ENCODE data around the gene ARSI.

DNA sequence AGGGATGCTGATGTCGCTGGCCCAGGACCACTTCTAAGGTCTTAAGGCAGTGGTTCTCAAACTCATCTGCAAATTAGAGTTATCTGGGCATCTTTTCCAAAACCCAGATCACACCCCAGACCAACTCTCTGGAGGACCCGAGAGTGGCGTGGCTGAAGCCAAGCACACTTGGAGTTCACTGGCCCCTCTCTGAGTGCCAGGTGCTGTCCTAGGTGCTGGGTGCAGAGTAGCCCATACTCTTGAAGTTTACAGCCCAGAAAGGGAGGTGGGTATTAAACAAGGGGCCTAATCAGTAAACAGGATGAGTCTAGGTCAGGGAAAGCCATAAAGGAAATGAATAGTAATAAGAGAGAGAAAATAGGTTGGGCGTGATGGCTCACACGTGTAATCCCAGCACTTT lies 30.8 kb downstream of the ARSI start:
- TF ChIP-seq POLR2AphosphoS5 (IDR thresholded peaks at IDR 0.05; ENCODE audit: low read depth, low read length) (no peak), POLR2A (IDR thresholded peaks at IDR 0.05; ENCODE audit: low read depth, low read length) (no peak), TAF1 (IDR thresholded peaks at IDR 0.05; ENCODE audit: low read depth, low read length) (no peak)

All from GM12891 (cell line).